HCT116 (cell line): ENCODE data around the gene ZNHIT2. TPM values are rescaled to one million over a fixed set of nuclear protein-coding genes. Genes with fewer than 3 reads are reported as not detected.

ENCODE experiments used
- ATAC-seq: fragments of 200-7000 bp; cut with Tn5 transposase; 2 replicates; pipeline ENCODE4 v1.9.1; 2020; ENCODE audit warnings: mild to moderate bottlenecking, moderate library complexity
- BruUV-seq: library from RNA; stranded (reverse); fragments of 400-500 nt; replicated peaks from 2 replicates; lab custom pipeline; 2021; lab: Mats Ljungman, UMichigan
- CTCF ChIA-PET: fragments of 300-600 bp; sonication (Branson Sonifier 250); formaldehyde crosslinking; loops from one replicate; lab custom pipeline; 2021; ENCODE audit warnings: antibody characterized with exemption; lab: Charles Lee
- POLR2A ChIA-PET: fragments of 300-600, 350-600 bp; sonication (Branson Sonifier 250); formaldehyde crosslinking; loops from one replicate; lab custom pipeline; 2021; ENCODE audit warnings: antibody characterized with exemption; lab: Charles Lee
- RAD21 ChIA-PET, 2 experiments: fragments of 300-600 bp; sonication (Branson Sonifier 250); formaldehyde crosslinking; loops; one replicate each; lab custom pipeline; 2023; ENCODE audit warnings: low total read pairs in 2 of 2; ENCODE audit not compliant: uncharacterized antibody in 2 of 2, unreplicated experiment in 2 of 2, low non-redundant PET in 1 of 2; lab: Charles Lee
- DNase-seq: peaks from one replicate; pipeline ENCODE4 v3.0.0-alpha.2; 2010; ENCODE audit warnings: low read depth, low spot score
- H2AFZ ChIP-seq: fragments of 200-600 bp; shearing (Covaris generic), sonication (generic); 2 replicates; pipeline ENCODE4 v1.6.1; 2017; ENCODE audit warnings: low read depth, mixed run types, mixed read lengths, antibody characterized with exemption, low read length; ENCODE audit not compliant: poor library complexity, severe bottlenecking
- H3K27ac ChIP-seq: 2 replicates; pipeline ENCODE4 v1.5.1; 2012; ENCODE audit warnings: low read depth, low read length
- H3K27me3 ChIP-seq: fragments of 200-600 bp; sonication (generic); 2 replicates; pipeline ENCODE4 v1.6.1; 2016; ENCODE audit warnings: mixed run types, low read length, mixed read lengths; ENCODE audit not compliant: insufficient read depth
- H3K36me3 ChIP-seq, 2 experiments: fragments of 200-500 bp in 1 of 2; fragments of 200-600 bp in 1 of 2; sonication (Bioruptor generic) in 1 of 2; sonication (generic) in 1 of 2; 2 replicates each; pipeline versions ENCODE4 v1.5.1 to v1.6.1; 2014 to 2016; ENCODE audit warnings: low read length in 2 of 2, inconsistent platforms in 1 of 2, mixed read lengths in 1 of 2, mixed run types in 1 of 2; ENCODE audit not compliant: insufficient read depth in 2 of 2, control insufficient read depth in 1 of 2
- H3K4me1 ChIP-seq, 2 experiments: fragments of 200-600 bp in 1 of 2; sonication (generic) in 1 of 2; 2 replicates each; pipeline versions ENCODE4 v1.5.1 to v1.6.1; 2012 to 2017; ENCODE audit warnings: low read length in 2 of 2, inconsistent platforms in 1 of 2, mild to moderate bottlenecking in 1 of 2, mixed read lengths in 1 of 2, mixed run types in 1 of 2, moderate library complexity in 1 of 2; ENCODE audit not compliant: insufficient read depth in 2 of 2, control insufficient read depth in 1 of 2
- H3K4me2 ChIP-seq: fragments of 200-600 bp; sonication (generic); 2 replicates; pipeline ENCODE4 v1.6.1; 2017; ENCODE audit warnings: mixed run types, low read length, mixed read lengths
- H3K4me3 ChIP-seq, 2 experiments: fragments of 200-600 bp in 1 of 2; sonication (generic) in 1 of 2; replicated peaks in 1 of 2; 2 replicates each; pipeline ENCODE4 v1.5.1; 2011 to 2016; ENCODE audit warnings: low read length in 2 of 2, control low read depth in 1 of 2, low read depth in 1 of 2, mild to moderate bottlenecking in 1 of 2, mixed read lengths in 1 of 2, mixed run types in 1 of 2
- H3K79me2 ChIP-seq: fragments of 200-600 bp; sonication (generic); 2 replicates; pipeline ENCODE4 v1.6.1; 2017; ENCODE audit warnings: mild to moderate bottlenecking, mixed run types, low read length, moderate library complexity, mixed read lengths; ENCODE audit not compliant: insufficient read depth
- H3K9ac ChIP-seq: fragments of 200-600 bp; sonication (generic); 2 replicates; pipeline ENCODE4 v1.6.1; 2016; ENCODE audit warnings: low read length, mixed read lengths
- H3K9me2 ChIP-seq: fragments of 200-600 bp; sonication (generic), shearing (Covaris generic); 2 replicates; pipeline ENCODE4 v1.6.1; 2017; ENCODE audit warnings: mixed run types, mild to moderate bottlenecking, moderate library complexity; ENCODE audit not compliant: insufficient read depth
- H3K9me3 ChIP-seq, 2 experiments: fragments of 200-500 bp in 1 of 2; fragments of 200-600 bp in 1 of 2; sonication (Bioruptor generic) in 1 of 2; sonication (generic) in 1 of 2; 2 replicates each; pipeline ENCODE4 v1.6.1; 2014 to 2017; ENCODE audit warnings: low read length in 2 of 2, mixed read lengths in 2 of 2, inconsistent platforms in 1 of 2, low read depth in 1 of 2, mild to moderate bottlenecking in 1 of 2, mixed run types in 1 of 2, moderate library complexity in 1 of 2; ENCODE audit not compliant: control insufficient read depth in 1 of 2, insufficient read depth in 1 of 2
- H4K20me1 ChIP-seq: fragments of 200-600 bp; sonication (generic), shearing (Covaris generic); 2 replicates; pipeline ENCODE4 v1.6.1; 2017; ENCODE audit warnings: mixed run types, mild to moderate bottlenecking, moderate library complexity; ENCODE audit not compliant: insufficient read depth
- ATF3 ChIP-seq: IDR thresholded peaks from 2 replicates; pipeline ENCODE4 v1.6.1; 2012
- CBX3 ChIP-seq: IDR thresholded peaks from 2 replicates; pipeline ENCODE4 v1.6.1; 2012; ENCODE audit warnings: low read depth
- CEBPB ChIP-seq: IDR thresholded peaks from 2 replicates; pipeline ENCODE4 v1.6.1; 2012; ENCODE audit warnings: low read depth
- CTCF ChIP-seq, 3 experiments: fragments of 200-600 bp in 1 of 3; sonication (generic) in 1 of 3; IDR thresholded peaks in 2 of 3; conservative IDR thresholded peaks in 1 of 3; 2 replicates each; pipeline ENCODE4 v1.5.1; 2012 to 2017; ENCODE audit warnings: low read depth in 2 of 3, low read length in 2 of 3, antibody characterized with exemption in 1 of 3, borderline replicate concordance in 1 of 3, control low read depth in 1 of 3, mild to moderate bottlenecking in 1 of 3, mixed read lengths in 1 of 3, mixed run types in 1 of 3, moderate library complexity in 1 of 3; ENCODE audit not compliant: insufficient read depth in 1 of 3
- EGR1 ChIP-seq: IDR thresholded peaks from 2 replicates; pipeline ENCODE4 v1.6.1; 2012; ENCODE audit warnings: low read depth
- ELF1 ChIP-seq: IDR thresholded peaks from 2 replicates; pipeline ENCODE4 v1.6.1; 2012; ENCODE audit warnings: low read depth, borderline replicate concordance
- FOSL1 ChIP-seq: IDR thresholded peaks from 2 replicates; pipeline ENCODE4 v1.6.1; 2012; ENCODE audit warnings: low read depth
- JUND ChIP-seq: IDR thresholded peaks from 2 replicates; pipeline ENCODE4 v1.6.1; 2012
- RAD21 ChIP-seq: IDR thresholded peaks from 2 replicates; pipeline ENCODE4 v1.6.1; 2012; ENCODE audit warnings: low read depth, mild to moderate bottlenecking
- SP1 ChIP-seq: IDR thresholded peaks from 2 replicates; pipeline ENCODE4 v1.6.1; 2012; ENCODE audit warnings: low read depth
- YY1 ChIP-seq: IDR thresholded peaks from 2 replicates; pipeline ENCODE4 v1.6.1; 2011; ENCODE audit warnings: low read length, low read depth, moderate library complexity, mild to moderate bottlenecking; ENCODE audit not compliant: insufficient replicate concordance; ENCODE audit errors: extremely low read depth
- ZBTB33 ChIP-seq: IDR thresholded peaks from 2 replicates; pipeline ENCODE4 v1.6.1; 2011; ENCODE audit warnings: mild to moderate bottlenecking, low read length, moderate library complexity; ENCODE audit not compliant: insufficient replicate concordance; ENCODE audit errors: extremely low read depth
- ZFX ChIP-seq: fragments of 450-650 bp; IDR thresholded peaks from 2 replicates; pipeline ENCODE4 v1.6.1; 2017
- ZNF274 ChIP-seq: fragments of 200-500 bp; sonication (Bioruptor generic); IDR thresholded peaks from 2 replicates; pipeline ENCODE4 v1.6.1; 2014; ENCODE audit warnings: mild to moderate bottlenecking, low read depth, low read length, inconsistent platforms
- intact Hi-C: fragments of 100-400 bp; cut with micrococcal nuclease; formaldehyde crosslinking; loops from 2 replicates; pipeline ENCODE4 v1.10.0; 2022
- total RNA-seq: library from RNA; stranded (reverse); gene quantifications from one replicate; pipeline ENCODE4 v1.2.1, GENCODE V29; 2021; ENCODE audit not compliant: unreplicated experiment
- TF ChIP-seq, protein P1 (sequence below): IDR thresholded peaks from 2 replicates; pipeline ENCODE4 v1.6.1; 2012; ENCODE audit warnings: low read depth
- TF ChIP-seq, protein P2 (sequence below): IDR thresholded peaks from 2 replicates; pipeline ENCODE4 v1.6.1; 2012

Gene ZNHIT2
- total RNA-seq, 1 experiment from 2014 or later = 18.8 TPM

DNA sequence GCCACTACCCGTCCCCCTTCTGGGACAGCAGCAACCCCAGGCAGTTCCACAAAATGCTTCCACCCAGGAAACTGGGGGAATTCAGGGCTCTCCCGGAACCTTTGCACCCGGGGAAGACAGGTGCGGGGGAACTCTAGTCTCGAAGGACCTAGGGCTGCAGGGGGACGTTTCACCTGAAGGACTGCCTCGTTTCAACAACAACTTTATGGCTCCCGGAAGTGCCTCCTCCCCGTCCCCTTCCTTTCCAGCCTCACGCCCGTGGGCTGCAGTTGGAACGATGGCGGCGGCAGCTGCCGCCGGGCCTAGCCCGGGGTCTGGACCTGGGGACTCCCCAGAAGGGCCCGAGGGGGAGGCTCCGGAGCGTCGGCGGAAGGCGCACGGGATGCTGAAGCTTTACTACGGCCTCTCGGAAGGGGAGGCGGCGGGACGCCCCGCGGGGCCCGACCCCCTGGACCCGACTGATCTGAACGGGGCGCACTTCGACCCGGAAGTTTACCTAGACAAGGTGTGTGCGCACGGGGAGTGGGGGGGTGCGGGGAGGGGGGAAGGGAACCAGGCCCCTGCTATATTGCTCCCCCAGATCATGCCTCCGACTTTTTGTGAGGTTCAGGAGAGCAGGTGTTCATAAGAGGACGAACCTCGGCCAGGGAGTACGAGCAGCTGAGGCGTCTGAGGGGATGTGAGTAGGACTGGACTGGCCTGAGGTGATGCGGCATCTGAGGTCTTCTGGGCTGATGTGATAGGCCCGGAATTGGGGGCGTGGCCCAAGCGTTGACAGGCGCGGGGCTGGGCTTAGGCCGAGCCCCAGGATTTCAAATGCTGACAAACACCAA lies 21.3 kb downstream of the ZNHIT2 start, which contains the start of gene VPS51 (continued):
- TF ChIP-seq ZBTB33 (peak; percentile 50), FOSL1 (no peak)

- ChIA-PET POLR2A (interaction anchor here (1.0 to 3.2 kb wide), 2 partner anchors 15 to 16 kb away, joined by 3 to 21 read pairs; partner anchors contain the start of gene TM7SF2), RAD21 (no interaction called here), CTCF (interaction anchor here (0.6 to 1.7 kb wide), 2 partner anchors 15 to 250 kb away, joined by 3 to 14 read pairs; no protein-coding TSS in a partner anchor)
- Histone ChIP-seq H3K36me3 (peaks cover 3 to 6% of the 10 kb centered on the region in 2 experiments; a peak in 2 of 4 replicates), H3K9ac (peak overlapping the region; percentile 77), H3K4me1 (peaks cover 3 to 12% of the 10 kb centered on the region in 2 experiments; a peak in 3 of 4 replicates), H4K20me1 (no peaks in the 10 kb centered on the region), H3K9me2 (no peaks in the 10 kb centered on the region), H3K27me3 (no peaks in the 10 kb centered on the region), H2AFZ (no peak overlapping the region), H3K4me3 (peak overlapping the region; percentile 74 to 78), H3K4me2 (peak overlapping the region; percentile 88), H3K27ac (peak overlapping the region; percentile 63), H3K9me3 (no peaks in the 10 kb centered on the region), H3K79me2 (peaks cover 18% of the 10 kb centered on the region)
- ATAC-seq = no peak
- intact Hi-C loops = loop anchor here (5.0 kb wide), 1 partner anchor 83 kb away; the partner anchor contains the start of gene ARL2
- BruUV-seq = no TSS peak
- no peak for DNase-seq
- no peak for TF ChIP-seq CTCF (IDR thresholded peaks at IDR 0.05 in 2 of 3, conservative IDR thresholded peaks at IDR 0.05 in 1 of 3; ENCODE audit: borderline replicate concordance in 1 of 3, insufficient read depth in 1 of 3, low read depth in 2 of 3, low read length in 2 of 3)
- no peak for TF ChIP-seq JUND
- TF ChIP-seq ZFX = no peak
- no peak for TF ChIP-seq CEBPB
- no peak for TF ChIP-seq RAD21
- TF ChIP-seq, protein P1, sequence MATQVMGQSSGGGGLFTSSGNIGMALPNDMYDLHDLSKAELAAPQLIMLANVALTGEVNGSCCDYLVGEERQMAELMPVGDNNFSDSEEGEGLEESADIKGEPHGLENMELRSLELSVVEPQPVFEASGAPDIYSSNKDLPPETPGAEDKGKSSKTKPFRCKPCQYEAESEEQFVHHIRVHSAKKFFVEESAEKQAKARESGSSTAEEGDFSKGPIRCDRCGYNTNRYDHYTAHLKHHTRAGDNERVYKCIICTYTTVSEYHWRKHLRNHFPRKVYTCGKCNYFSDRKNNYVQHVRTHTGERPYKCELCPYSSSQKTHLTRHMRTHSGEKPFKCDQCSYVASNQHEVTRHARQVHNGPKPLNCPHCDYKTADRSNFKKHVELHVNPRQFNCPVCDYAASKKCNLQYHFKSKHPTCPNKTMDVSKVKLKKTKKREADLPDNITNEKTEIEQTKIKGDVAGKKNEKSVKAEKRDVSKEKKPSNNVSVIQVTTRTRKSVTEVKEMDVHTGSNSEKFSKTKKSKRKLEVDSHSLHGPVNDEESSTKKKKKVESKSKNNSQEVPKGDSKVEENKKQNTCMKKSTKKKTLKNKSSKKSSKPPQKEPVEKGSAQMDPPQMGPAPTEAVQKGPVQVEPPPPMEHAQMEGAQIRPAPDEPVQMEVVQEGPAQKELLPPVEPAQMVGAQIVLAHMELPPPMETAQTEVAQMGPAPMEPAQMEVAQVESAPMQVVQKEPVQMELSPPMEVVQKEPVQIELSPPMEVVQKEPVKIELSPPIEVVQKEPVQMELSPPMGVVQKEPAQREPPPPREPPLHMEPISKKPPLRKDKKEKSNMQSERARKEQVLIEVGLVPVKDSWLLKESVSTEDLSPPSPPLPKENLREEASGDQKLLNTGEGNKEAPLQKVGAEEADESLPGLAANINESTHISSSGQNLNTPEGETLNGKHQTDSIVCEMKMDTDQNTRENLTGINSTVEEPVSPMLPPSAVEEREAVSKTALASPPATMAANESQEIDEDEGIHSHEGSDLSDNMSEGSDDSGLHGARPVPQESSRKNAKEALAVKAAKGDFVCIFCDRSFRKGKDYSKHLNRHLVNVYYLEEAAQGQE = no peak
- TF ChIP-seq, protein P2, sequence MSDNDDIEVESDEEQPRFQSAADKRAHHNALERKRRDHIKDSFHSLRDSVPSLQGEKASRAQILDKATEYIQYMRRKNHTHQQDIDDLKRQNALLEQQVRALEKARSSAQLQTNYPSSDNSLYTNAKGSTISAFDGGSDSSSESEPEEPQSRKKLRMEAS = no peak
- TF ChIP-seq ZNF274 = no peak
- TF ChIP-seq EGR1 = no peak
- no peak for TF ChIP-seq SP1
- TF ChIP-seq YY1 = no peak
- no peak for TF ChIP-seq CBX3
- TF ChIP-seq ATF3 = no peak
- no peak for TF ChIP-seq ELF1
Measured at GRCh38 chr11:65095427-65095826, 22.1 kb downstream of the ZNHIT2 start.
